Testis (tissue), 3 donors: ENCODE measurements around the gene MAPK1. TPM values are rescaled to one million over a fixed set of nuclear protein-coding genes. Genes with fewer than 3 reads are reported as not detected.
"Not testable (repeated sequence)": the region's sequence is repeated elsewhere in the genome, so short reads cannot be mapped to it uniquely, and the experiment has no call there.

Source experiments
- DNase-seq: peaks from one replicate; pipeline ENCODE4 v3.0.0-alpha.2; 2019
- H3K27ac ChIP-seq, 2 donors: fragments of 200-600 bp; sonication (generic); one replicate each; pipeline ENCODE4 v1.5.1; 2019
- H3K27me3 ChIP-seq: fragments of 200-600 bp; sonication (generic); one replicate; pipeline ENCODE4 v1.5.1; 2019
- H3K36me3 ChIP-seq: fragments of 200-600 bp; sonication (generic); one replicate; pipeline ENCODE4 v1.5.1; 2017; ENCODE audit warnings: low read depth; ENCODE audit errors: missing control alignments
- H3K4me1 ChIP-seq: fragments of 200-600 bp; sonication (generic); one replicate; pipeline ENCODE4 v1.5.1; 2019
- H3K4me3 ChIP-seq, 2 donors: fragments of 200-600 bp; sonication (generic); one replicate each; pipeline ENCODE4 v1.5.1; 2017 to 2019
- H3K9me3 ChIP-seq: fragments of 200-600 bp; sonication (generic); one replicate; pipeline ENCODE4 v1.5.1; 2017
- CTCF ChIP-seq, 3 experiments: fragments of 450-650 bp in 2 of 3; fragments of 200-600 bp in 1 of 3; sonication (generic) in 1 of 3; IDR thresholded peaks; one replicate each; pipeline ENCODE4 v1.5.1; 2016 to 2019; ENCODE audit warnings: antibody characterized with exemption in 3 of 3, mild to moderate bottlenecking in 2 of 3, moderate library complexity in 1 of 3
- POLR2A ChIP-seq: fragments of 450-650 bp; IDR thresholded peaks from one replicate; pipeline ENCODE4 v1.6.1; 2017; ENCODE audit warnings: antibody characterized with exemption, mild to moderate bottlenecking, moderate library complexity
- WGBS, 2 donors: methylation state at CpG; one replicate each; pipeline ENCODE4 v1.1.5; 2018; 5-methylcytosine and 5-hydroxymethylcytosine counted together
- intact Hi-C: fragments of 100-400 bp; cut with DNase I; formaldehyde crosslinking; loops from one replicate; pipeline ENCODE4 v1.15.1; 2023; ENCODE audit warnings: low total_unique reads
- polyA plus RNA-seq: library from polyadenylated mRNA; stranded (reverse); fragments of 350-450 nt; fragmentation: Illumina TruSeq; extraction: RNeasy Lipid Tissue Mini Kit (QIAGEN cat#74804); gene quantifications from one replicate; pipeline ENCODE4 v1.2.3, GENCODE V29; 2014; ENCODE audit warnings: low read depth, low replicate concordance; ENCODE audit not compliant: insufficient read depth
- total RNA-seq, 2 donors: library from RNA; depleted of rRNA; stranded (reverse); fragments of >200 nt; gene quantifications; one replicate each; pipeline ENCODE4 v1.2.3, GENCODE V29; 2016

Gene MAPK1
- total and polyA plus RNA-seq, 3 donors from 2014 or later: 90.2 to 143 (median 121) TPM

GRCh38 chr22:21797444-21798221 lies 69.8 kb downstream of the MAPK1 start:
- Histone ChIP-seq H3K27ac (no peak overlapping the region), H3K27me3 (no peaks in the 10 kb centered on the region), H3K4me3 (no peak overlapping the region), H3K9me3 (no peaks in the 10 kb centered on the region), H3K36me3 (no peaks in the 10 kb centered on the region), H3K4me1 (no peaks in the 10 kb centered on the region)
- intact Hi-C loops: no loop called here
- TF ChIP-seq POLR2A (no peak), CTCF (IDR thresholded peaks at IDR 0.05) (no peak)
- WGBS, 2 donors: 82 to 87% methylated on average over 5 of the region's 5 CpGs
- no peak for DNase-seq

GRCh38 chr22:21796863-21797262 lies 70.6 kb downstream of the MAPK1 start:
- H3K9me3 ChIP-seq: no peaks in the 10 kb centered on the region
- WGBS, 2 donors: 83 to 95% methylated on average over 4 to 5 of the region's 5 CpGs
- TF ChIP-seq POLR2A: no peak
- DNase-seq: no peak
- no peaks in the 10 kb centered on the region for H3K36me3 ChIP-seq
- no peak overlapping the region for H3K27ac ChIP-seq
- H3K4me1 ChIP-seq: no peaks in the 10 kb centered on the region
- intact Hi-C loops: no loop called here
- H3K27me3 ChIP-seq: no peaks in the 10 kb centered on the region
- H3K4me3 ChIP-seq: no peak overlapping the region

GRCh38 chr22:21796231-21796630 lies 71.2 kb downstream of the MAPK1 start:
- DNase-seq: no peak
- H3K4me3 ChIP-seq: no peak overlapping the region
- H3K36me3 ChIP-seq: no peaks in the 10 kb centered on the region
- H3K9me3 ChIP-seq: no peaks in the 10 kb centered on the region
- H3K27ac ChIP-seq: no peak overlapping the region
- intact Hi-C loops: no loop called here
- no peaks in the 10 kb centered on the region for H3K27me3 ChIP-seq
- WGBS, 2 donors: 82 to 97% methylated on average over 3 of the region's 3 CpGs
- TF ChIP-seq CTCF (IDR thresholded peaks at IDR 0.05) (no peak), POLR2A (no peak)
- H3K4me1 ChIP-seq: no peaks in the 10 kb centered on the region

- H3K27ac ChIP-seq, H3K4me1 ChIP-seq, H3K4me3 ChIP-seq, intact Hi-C loops, DNase-seq, H3K36me3 ChIP-seq, H3K27me3 ChIP-seq, H3K9me3 ChIP-seq: not testable (repeated sequence)
- 96 to 99% methylated on average over 10 of the region's 10 CpGs for WGBS, 2 donors
These were observed 73.7 kb downstream of the MAPK1 start for GRCh38 chr22:21793716-21794115.

GRCh38 chr22:21791635-21792625 lies 75.5 kb downstream of the MAPK1 start:
- H3K4me3 ChIP-seq: no peak overlapping the region
- H3K36me3 ChIP-seq: no peaks in the 10 kb centered on the region
- H3K4me1 ChIP-seq: no peaks in the 10 kb centered on the region
- 80 to 81% methylated on average over 11 of the region's 11 CpGs for whole genome bisulfite sequencing, 2 donors
- intact Hi-C loops: no loop called here
- no peaks in the 10 kb centered on the region for H3K27me3 ChIP-seq
- no peak for DNase-seq
- no peaks in the 10 kb centered on the region for H3K9me3 ChIP-seq
- H3K27ac ChIP-seq: no peak overlapping the region
- no peak for TF ChIP-seq CTCF (IDR thresholded peaks at IDR 0.05)
- TF ChIP-seq POLR2A: no peak

GRCh38 chr22:21790849-21791610 lies 76.4 kb downstream of the MAPK1 start:
- intact Hi-C loops, H3K36me3 ChIP-seq, H3K27ac ChIP-seq: not testable (repeated sequence)

More at GRCh38 chr22:21790849-21791610, 76.4 kb downstream of the MAPK1 start:
- not testable (repeated sequence) for DNase-seq, H3K4me3 ChIP-seq, H3K9me3 ChIP-seq, H3K4me1 ChIP-seq, H3K27me3 ChIP-seq
- 88 to 89% methylated on average over 11 of the region's 11 CpGs for WGBS, 2 donors
